GM18907 (cell line): ENCODE measurements around the gene SEMA6C.
"Not testable (repeated sequence)": the region's sequence is repeated elsewhere in the genome, so short reads cannot be mapped to it uniquely, and the experiment has no call there.

Experiments used
- ATAC-seq: cut with Tn5 transposase; IDR thresholded peaks from one replicate; pipeline ENCODE4 v1.9.1; 2021; ENCODE audit warnings: mild to moderate bottlenecking, moderate library complexity; ENCODE audit not compliant: unreplicated experiment

SEMA6C gene

GRCh38 chr1:151130987-151131586 lies 15.3 kb downstream of the SEMA6C start:
- peak; percentile 81 for ATAC-seq

- ATAC-seq = no peak
Observed at GRCh38 chr1:151128800-151129199, 17.6 kb downstream of the SEMA6C start.

- ATAC-seq = no peak
Observed at GRCh38 chr1:151124763-151125403, 21.5 kb downstream of the SEMA6C start.

- no peak for ATAC-seq
Observed at GRCh38 chr1:151113877-151114276, 32.6 kb downstream of the SEMA6C start.

GRCh38 chr1:151108331-151108730 lies 38.1 kb downstream of the SEMA6C start:
- ATAC-seq = no peak

GRCh38 chr1:151106894-151107293 lies 39.5 kb downstream of the SEMA6C start:
- no peak for ATAC-seq

GRCh38 chr1:151104630-151105029 lies 41.8 kb downstream of the SEMA6C start:
- ATAC-seq = no peak

- ATAC-seq = no peak
Observed at GRCh38 chr1:151098126-151098525, 48.3 kb downstream of the SEMA6C start.

- ATAC-seq = not testable (repeated sequence)
Observed at GRCh38 chr1:151097426-151097825, 49.0 kb downstream of the SEMA6C start.

- no peak for ATAC-seq
Observed at GRCh38 chr1:151085953-151086559, 60.4 kb downstream of the SEMA6C start.
